ENCODE measurements around the gene ZNF813.
"Not testable (repeated sequence)": the region's sequence is repeated elsewhere in the genome, so short reads cannot be mapped to it uniquely, and the experiment has no call there.

ZNF813 gene

DNA sequence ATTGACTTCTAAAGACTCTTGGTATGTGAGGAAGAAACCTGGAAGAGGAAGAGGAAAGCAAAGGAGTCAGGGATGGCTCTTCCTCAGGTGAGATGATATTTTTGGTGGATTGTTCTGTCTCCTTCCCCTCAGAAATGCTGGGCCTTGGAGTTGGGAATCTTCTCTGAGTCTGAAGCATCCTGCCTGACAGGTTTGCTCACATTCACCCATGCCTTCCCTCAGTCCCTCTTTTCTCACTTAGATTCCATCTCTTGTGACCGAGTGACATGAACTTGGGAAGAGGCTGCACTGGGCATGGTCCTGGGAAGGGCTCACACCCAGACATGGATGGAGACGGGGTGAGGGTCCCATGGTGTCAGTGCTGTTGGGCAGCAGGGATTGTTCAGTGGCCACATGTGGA lies 16.2 kb downstream of the ZNF813 start:
- DNase-seq (ENCODE audit: low read depth in 2 of 2, low spot score in 1 of 2) = not testable (repeated sequence)

DNA sequence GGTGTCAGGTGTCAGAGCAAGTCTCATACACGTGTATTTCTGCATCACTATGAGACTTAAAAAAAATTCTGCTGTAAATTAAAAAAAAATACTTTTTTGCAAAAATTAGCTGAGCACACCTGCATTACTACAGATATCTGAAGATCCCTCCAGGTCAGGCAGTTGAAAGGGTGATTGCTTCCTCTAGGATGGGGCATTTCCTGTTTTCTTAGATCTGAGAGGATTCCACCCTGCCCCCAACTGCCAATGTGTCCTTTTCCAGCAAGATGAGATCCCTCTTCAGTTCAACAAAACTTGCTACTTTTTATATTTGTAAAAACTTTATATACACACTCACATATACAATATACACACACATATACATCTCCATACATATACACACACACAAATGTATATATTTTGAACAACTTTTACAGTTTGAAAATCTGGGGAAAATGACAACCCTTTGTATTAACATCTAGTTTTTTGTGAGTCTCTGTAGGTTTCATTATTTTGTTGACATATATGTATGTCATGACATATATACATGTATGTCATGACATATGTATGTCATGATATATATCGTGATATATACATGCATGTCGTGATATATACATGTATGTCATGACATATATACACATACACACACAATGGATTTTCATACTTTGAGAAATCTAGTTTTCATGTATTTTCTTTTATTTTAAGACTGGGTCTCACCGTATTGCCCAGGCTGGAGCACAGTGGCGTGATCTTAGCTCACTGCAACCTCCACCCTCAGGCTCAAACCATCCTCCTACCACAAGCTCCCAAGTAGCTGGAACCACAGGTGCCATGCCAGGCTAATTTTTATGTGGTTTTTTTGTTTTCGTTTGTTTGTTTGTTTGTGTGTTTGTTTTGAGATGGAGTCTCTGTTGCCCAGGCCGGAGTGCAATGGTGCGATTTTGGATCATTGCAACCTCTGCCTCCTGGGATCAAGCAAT lies 17.8 kb downstream of the ZNF813 start:
- no peak for DNase-seq (ENCODE audit: low read depth in 2 of 2, low spot score in 1 of 2)

DNA sequence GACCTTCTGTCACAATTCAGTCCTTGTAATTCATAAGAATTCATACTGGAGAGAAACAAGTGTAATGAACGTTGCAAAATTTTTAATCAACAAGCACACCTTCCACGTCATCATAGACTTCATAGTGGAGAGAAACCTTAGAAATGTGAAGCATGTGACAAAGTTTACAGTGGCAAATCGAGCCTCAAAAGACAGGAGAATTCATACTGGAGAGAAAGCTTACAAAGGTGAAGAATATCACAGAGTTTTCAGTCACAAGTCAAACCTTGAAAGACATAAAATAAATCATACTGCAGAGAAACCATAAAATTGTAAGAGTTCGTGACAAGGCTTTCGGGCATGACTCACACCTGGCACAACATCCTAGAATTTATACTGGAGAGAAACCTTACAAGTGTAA lies 24.6 kb downstream of the ZNF813 start:
- DNase-seq (ENCODE audit: low read depth in 2 of 2, low spot score in 1 of 2) = no peak

DNA sequence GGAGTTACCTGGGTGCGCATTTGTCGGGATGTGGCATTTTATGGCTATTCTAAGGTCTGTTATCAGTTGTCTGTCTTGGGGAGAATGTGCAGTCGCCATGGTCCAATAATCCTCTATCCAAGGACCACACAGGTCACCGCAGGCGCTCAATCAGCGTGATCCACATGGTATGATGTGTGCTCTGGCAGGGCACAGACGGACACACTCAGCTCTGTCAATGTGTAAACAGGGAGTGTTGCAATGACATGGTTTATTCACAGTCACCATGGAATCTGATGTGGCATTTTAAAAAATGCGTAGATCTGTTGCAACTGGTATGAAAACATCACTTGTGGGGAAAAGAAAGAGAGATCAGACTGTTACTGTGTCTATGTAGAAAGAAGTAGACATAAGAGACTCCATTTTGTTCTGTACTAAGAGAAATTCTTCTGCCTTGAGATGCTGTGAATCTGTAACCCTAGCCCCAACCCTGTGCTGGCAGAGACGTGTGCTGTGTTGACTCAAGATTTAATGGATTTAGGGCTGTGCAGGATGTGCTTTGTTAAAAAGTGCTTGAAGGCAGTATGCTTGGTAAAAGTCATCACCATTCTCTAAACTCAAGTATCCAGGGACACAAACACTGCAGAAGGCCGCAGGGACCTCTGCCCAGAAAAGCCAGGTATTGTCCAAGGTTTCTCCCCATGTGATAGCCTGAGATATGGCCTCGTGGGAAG lies 29.9 kb downstream of the ZNF813 start:
- DNase-seq (ENCODE audit: low read depth in 2 of 2, low spot score in 1 of 2) = not testable (repeated sequence)

DNA sequence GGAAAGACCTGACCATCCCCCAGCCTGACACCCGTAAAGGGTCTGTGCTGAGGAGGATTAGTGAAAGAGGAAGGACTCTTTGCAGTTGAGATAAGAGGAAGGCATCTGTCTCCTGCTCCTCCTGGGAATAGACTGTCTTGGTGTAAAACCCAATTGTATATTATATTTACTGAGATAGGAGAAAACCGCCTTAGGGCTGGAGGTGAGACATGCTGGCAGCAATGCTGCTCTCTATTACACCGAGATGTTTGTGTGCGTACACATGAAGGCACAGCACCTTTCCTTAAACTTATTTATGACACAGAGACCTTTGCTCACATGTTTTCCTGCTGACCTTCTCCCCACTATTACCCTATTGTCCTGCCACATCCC lies 30.5 kb downstream of the ZNF813 start:
- not testable (repeated sequence) for DNase-seq (ENCODE audit: low read depth in 2 of 2, low spot score in 1 of 2)

DNA sequence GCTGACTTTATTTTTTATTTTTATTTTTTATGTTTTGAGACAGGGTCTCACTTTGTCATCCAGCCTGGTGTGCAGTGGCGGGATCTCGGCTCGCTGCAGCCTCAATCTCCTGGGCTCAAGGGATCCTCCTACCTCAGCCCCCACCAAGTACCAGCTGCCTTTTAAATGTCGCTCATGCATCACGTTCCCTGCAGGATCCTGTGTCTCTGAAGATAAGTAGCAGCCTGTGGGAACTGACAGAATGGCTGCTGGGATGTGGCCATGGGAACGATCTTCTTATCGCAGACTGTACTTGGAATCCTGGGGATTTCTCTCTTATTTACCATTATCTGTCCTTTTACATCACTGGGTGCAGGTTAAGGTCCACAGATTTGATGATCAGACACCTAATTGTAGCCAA lies 35.6 kb downstream of the ZNF813 start:
- DNase-seq (ENCODE audit: low read depth in 2 of 2, low spot score in 1 of 2) = not testable (repeated sequence)

DNA sequence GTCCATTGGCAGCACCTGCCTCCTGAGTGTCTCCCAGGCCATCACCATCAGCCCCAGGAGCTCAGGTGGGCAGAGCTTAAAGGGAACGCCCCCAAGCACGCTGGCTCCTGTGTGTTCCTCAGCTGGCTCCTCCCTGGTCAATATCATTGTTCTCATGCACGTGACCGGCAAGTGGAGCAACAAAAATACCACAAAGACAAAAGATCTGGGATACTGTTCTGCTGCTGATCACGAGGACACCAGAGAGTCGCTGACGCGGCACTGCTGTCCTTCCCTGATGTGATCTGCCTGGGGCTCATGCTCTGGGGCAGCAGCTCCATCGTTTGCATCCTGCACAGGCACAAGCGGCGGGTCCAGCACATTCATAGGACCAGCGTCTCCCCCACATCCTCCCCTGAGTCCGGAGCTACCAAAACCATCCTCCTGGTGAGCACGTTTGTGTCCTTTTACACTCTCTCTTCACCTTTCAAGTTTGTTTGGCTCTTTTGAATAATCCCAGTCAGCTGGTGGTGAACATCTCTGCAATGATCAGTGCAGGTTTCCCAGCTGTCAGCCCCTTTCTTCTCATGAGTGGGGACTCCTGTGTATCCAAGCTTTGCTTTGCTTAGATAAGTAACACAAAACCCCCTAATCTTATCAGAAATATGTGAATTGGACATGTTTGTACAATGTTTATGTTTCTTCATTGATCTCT lies 36.3 kb downstream of the ZNF813 start:
- DNase-seq (ENCODE audit: low read depth in 2 of 2, low spot score in 1 of 2) = not testable (repeated sequence)

DNA sequence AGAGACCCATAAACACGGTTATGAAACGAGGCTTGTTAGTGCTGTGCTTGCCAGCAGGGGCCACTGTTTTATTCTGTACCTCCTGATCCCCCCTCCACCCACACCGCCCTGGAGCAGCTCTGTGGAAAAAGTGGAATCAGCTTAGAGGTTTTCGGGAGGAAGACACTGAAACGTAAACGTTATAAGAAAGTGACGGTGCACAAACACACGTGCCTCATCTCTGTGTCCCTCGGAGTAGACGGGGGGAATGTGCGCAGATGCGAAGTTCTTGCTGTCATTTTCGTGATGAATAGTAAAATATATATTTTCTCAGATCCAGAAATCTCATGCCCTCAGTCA lies 36.8 kb downstream of the ZNF813 start:
- DNase-seq (ENCODE audit: low read depth in 2 of 2, low spot score in 1 of 2) = not testable (repeated sequence)

DNA sequence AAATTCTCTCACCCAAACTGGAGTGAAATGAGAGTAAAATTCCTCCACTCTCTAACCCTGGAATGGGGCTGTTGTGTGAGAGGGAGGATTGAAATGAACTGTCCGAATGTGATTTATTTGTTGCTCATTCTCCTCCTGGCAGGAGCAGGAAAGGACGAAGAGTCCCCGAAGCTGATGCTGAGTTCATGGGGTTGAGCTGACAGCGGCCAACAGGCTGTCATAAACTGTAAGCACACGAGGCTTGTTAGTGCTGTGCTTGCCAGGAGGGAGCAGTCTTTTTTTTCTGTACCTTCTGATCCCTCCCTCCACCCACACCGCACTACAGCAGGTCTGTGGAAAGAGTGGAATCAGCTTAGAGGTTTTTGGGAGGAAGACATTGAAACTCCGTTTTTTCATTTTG lies 37.4 kb downstream of the ZNF813 start:
- DNase-seq (ENCODE audit: low read depth in 2 of 2, low spot score in 1 of 2) = no peak

DNA sequence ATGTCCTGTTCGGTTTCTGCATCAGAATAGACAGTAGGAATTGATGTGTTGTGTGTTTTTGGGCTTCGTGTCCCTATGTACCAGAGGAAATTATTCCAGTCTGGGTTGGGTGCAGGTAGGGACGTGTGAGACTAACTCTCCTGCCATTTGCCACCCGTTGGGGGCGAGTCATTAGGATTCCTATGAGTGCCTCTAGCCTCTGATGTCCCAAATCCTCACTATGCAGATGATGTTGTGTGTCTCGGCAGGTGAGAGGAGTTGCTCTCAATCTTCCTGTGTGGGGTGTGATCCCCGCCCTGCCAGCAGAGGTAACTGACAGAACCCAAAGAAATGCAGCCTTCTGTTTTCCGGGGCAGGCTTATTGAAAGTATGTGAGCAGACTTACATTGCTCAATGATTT lies 39.2 kb downstream of the ZNF813 start:
- DNase-seq (ENCODE audit: low read depth in 2 of 2, low spot score in 1 of 2) = no peak

DNA sequence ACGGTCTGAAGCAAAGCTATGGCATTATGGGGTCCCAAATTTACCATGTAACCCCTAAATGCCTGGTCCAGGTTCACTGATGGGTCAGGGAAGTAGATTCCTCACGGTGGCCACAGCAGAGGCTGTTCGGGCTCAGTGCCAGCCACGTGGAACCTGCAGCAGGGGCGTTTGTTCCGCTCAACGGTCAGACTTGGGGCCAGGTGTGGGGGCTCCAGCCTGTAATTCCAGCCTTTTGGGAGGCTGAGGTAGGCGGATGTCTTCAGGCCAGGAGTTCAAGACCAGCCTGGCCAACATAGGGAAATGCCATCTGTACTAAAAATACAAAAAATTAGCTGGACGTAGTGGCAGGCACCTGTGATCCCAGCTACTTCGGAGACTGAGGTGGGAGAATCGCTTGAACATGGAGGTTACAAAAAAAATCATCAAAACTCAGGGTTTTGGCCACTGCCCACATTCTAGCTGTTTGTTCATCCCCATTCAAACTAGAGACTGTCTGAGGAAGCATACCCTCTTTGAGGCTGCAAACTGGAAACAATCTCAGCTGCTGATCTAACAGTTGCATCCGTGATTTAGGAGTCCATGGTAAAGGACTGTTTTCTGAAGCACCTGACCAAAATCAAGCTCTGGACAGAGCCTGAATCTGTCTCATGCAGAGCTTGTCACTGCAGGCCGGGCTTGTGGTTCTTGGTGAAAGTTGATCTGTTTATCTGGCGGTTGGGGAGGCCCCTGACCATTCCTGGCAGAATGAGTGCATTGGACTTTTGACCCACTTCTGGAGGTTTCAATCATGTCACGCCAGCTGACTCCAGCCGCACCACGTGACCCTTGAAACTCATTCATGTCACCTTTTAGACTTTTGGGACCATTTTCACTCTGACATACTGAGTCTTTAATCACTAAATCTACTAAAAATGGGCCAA lies 40.2 kb downstream of the ZNF813 start:
- no peak for DNase-seq (ENCODE audit: low read depth in 2 of 2, low spot score in 1 of 2)

DNA sequence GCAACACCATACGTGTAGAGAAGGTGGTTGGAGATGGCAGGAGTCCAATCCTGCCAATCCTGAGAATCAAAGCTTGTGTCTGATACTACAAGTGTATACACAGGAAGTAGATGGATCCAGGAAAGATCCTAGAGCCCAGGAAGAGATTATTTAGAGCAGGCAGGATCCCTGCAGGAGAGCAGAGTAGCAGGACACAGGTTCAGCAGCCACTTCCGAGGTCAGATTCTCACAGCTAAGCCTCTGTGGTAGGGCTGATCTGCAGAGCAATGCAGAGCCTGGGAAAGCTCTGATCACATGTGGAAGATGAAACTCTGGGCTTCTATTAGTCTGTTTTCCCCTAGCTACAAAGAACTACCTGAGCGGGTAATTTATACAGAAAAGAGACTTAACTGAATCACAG lies 41.9 kb downstream of the ZNF813 start:
- DNase-seq (ENCODE audit: low read depth in 2 of 2, low spot score in 1 of 2) = no peak

DNA sequence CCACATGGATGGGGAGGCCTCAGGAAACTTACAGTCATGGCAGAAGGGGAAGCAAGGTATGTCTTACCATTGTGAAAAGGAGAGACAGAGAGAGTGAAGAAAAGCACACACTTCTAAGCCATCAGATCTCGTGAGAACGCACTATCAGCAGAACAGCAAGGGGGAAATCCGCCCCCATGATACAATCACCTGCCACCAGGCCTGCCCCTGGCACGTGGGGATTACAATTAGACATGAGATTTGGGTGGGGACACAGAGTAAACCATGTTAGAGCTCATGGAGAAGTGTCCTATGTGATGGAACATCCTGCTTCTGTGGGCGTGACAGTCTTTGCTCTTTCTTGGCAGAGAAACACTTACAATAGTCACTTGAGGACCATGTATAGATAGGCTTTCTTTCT lies 42.3 kb downstream of the ZNF813 start:
- DNase-seq (ENCODE audit: low read depth in 2 of 2, low spot score in 1 of 2) = no peak

DNA sequence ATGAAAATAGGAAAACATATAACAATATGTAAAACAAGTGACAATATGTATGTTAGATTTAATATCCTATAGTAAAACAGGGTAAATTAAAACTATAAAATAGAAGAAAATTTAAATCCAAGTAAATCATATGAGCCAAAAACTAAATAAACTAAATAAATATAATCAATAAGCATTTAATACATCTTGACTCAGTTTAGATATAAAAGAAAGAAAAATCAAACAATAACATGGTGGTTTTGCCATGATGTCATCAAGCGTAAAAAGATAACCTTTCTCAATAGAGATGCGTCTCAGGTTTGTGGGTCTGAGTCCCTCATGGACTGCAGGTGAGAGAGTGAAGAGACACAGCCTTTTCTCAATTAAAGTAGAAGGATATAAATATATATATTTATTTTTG lies 43.8 kb downstream of the ZNF813 start:
- no peak for DNase-seq (ENCODE audit: low read depth in 2 of 2, low spot score in 1 of 2)

DNA sequence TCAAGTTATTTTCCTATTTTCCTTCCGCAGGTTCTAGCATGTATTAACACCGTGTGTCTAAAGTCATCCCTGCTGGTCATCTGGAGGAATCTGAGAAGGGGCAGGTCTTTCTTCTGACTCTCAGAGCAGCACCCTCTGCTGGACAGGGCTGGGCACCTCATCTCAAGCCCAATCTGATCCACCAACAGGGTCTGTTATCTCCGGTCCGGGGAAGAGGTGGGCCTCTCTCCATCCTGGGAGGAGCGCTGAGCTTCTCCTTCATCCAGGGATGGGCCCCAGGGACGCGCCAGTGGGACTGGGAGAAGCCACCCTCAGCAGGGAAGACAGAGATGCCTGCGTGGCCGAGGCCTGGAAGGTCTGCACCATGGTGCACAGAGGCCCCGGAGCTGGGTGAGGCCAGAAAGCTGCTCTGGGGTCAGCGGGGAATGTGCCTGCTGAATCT lies 44.4 kb downstream of the ZNF813 start:
- DNase-seq (ENCODE audit: low read depth in 2 of 2, low spot score in 1 of 2) = peak in 1 of 2 donors; percentile 7

DNA sequence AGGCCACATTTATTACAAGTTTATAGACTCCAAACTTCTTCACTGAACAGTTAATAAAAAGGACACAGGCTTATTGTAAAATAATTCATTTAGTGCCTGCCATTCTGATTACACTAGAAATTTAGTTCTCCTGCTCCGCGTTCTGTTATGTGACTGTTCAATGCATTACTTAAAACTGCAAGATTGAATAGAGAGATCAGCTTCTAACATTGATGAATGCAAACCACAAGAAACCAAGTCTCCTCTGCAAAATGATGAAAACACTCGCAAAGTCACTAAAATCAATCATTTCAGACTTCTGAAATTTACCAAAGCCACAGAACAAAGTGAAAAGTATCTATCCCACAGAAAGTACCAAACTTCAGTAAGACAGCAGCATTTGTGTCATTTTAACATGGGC lies 47.5 kb downstream of the ZNF813 start:
- DNase-seq (ENCODE audit: low read depth in 2 of 2, low spot score in 1 of 2) = not testable (repeated sequence)

DNA sequence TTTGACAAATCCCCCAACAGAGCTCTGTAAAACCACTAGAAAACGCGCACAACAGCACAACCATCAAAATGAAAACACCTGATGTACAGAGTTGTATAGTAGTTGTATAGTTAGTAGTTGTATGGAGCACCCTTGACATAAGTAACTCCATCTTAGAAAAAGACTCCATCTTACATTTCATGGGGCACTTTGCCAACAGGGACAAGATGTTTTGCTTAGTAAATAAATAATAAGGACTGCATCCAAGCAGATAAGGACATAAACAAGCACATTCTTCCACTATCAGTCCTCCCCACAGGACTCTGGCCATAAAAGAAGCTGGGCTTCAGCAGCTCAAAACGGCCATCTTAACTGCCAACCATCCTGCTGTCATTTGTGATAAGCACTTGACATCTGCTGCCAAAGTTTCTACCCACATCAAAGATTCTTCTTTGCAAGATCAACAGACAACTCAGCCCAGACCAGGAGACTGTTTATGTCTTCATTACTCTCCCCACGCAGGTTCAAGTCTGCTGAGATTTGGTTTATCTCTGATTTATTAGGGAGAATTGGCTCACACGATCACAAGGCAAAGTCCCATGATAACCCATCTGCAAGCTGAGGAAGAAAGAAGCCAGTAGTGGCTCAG lies 49.7 kb downstream of the ZNF813 start:
- DNase-seq (ENCODE audit: low read depth in 2 of 2, low spot score in 1 of 2) = no peak

DNA sequence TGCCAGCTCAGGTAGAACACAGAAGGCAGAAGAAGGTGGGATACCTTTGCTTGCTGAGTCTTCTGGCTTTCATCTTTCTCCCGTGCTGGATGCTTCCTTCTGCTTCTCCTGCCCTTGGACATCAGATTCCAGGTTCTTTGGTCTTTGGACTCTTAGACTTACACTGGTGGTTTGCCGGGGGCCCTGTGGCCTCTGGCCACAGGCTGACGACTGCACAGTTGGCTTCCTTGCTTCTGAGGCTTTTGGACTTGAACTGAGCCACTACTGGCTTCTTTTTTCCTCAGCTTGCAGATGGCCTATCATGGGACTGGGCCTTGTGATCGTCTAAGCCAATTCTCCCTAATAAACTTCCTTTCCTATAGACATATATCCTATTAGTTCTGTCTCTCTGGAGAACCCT lies 50.6 kb downstream of the ZNF813 start:
- no peak for DNase-seq (ENCODE audit: low read depth in 2 of 2, low spot score in 1 of 2)

DNA sequence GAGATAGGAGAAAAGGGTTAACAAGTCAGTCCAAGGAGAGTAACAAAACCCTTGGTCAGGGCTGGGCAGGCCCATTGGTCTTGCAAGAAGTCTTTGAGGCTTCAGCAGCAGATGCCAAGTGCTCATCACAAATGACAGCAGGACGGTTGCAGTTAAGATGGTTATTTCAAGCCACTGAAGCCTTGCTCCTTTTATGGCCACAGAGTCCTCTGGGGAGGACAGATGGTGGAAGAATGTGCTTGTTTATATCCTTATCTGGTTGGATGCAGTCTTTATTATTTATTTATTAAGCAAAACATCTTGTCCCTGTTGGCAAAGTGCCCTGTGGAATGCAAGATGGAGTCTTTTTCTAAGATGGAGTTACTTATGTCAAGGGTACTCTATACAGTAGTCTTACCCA lies 51.2 kb downstream of the ZNF813 start:
- DNase-seq (ENCODE audit: low read depth in 2 of 2, low spot score in 1 of 2) = no peak

DNA sequence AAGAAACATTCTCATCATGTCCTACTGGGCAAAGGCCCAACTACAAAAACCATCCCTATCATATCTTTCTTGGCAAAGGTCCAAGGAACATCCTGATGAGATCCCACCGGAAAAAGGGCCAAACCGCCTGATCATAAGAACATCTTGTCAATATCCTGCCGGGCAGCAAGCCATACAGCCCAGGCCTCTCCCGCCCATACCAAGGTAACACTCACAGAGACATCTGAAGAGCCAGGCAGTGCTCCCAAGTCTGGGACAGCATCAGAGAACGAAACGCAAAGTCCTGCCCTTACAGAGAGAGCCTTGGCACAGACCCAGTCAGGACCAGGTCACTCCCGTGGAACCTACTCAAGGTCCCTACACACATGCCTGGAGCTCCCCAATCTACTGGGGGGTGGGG lies 51.9 kb downstream of the ZNF813 start:
- DNase-seq (ENCODE audit: low read depth in 2 of 2, low spot score in 1 of 2) = no peak
